HUES6 (cell line): Measurements from ENCODE around the gene IL18R1.

Experiments used
- H3K27ac ChIP-seq: 2 replicates; pipeline ENCODE4 v1.7.0; 2013; ENCODE audit warnings: low read depth, mild to moderate bottlenecking, low read length, inconsistent platforms
- H3K27me3 ChIP-seq: 2 replicates; pipeline ENCODE4 v1.6.1; 2013; ENCODE audit warnings: low read length; ENCODE audit not compliant: control insufficient read depth, insufficient read depth
- H3K36me3 ChIP-seq: 2 replicates; pipeline ENCODE4 v1.6.1; 2013; ENCODE audit warnings: low read length; ENCODE audit not compliant: control insufficient read depth, insufficient read depth
- H3K4me1 ChIP-seq: 2 replicates; pipeline ENCODE4 v1.6.1; 2013; ENCODE audit warnings: low read length; ENCODE audit not compliant: control insufficient read depth, insufficient read depth
- H3K4me3 ChIP-seq: 2 replicates; pipeline ENCODE4 v1.5.1; 2013; ENCODE audit warnings: low read depth, low read length
- H3K9ac ChIP-seq: one replicate; pipeline ENCODE4 v1.6.1; 2013; ENCODE audit warnings: mild to moderate bottlenecking, low read length
- H3K9me3 ChIP-seq: 2 replicates; pipeline ENCODE4 v1.6.1; 2013; ENCODE audit warnings: low read depth, low read length; ENCODE audit not compliant: control insufficient read depth, insufficient read depth

The IL18R1 gene

GRCh38 chr2:102434655-102435381 is 79.2 kb downstream of the IL18R1 start:
- H3K9me3 ChIP-seq, result no peaks in the 10 kb centered on the region
- H3K4me3 ChIP-seq, result no peak overlapping the region
- no peaks in the 10 kb centered on the region for H3K27me3 ChIP-seq
- no peak overlapping the region for H3K27ac ChIP-seq
- no peaks in the 10 kb centered on the region for H3K4me1 ChIP-seq
- H3K36me3 ChIP-seq, result no peaks in the 10 kb centered on the region
- H3K9ac ChIP-seq, result no peak overlapping the region

GRCh38 chr2:102435741-102436140 is 80.1 kb downstream of the IL18R1 start:
- Histone ChIP-seq H3K27ac (no peak overlapping the region), H3K27me3 (no peaks in the 10 kb centered on the region), H3K4me1 (no peaks in the 10 kb centered on the region), H3K36me3 (no peaks in the 10 kb centered on the region), H3K9ac (no peak overlapping the region), H3K9me3 (no peaks in the 10 kb centered on the region), H3K4me3 (no peak overlapping the region)

GRCh38 chr2:102436323-102436722 is 80.7 kb downstream of the IL18R1 start:
- Histone ChIP-seq H3K9ac (no peak overlapping the region), H3K27me3 (no peaks in the 10 kb centered on the region), H3K4me1 (no peaks in the 10 kb centered on the region), H3K9me3 (no peaks in the 10 kb centered on the region), H3K36me3 (no peaks in the 10 kb centered on the region), H3K4me3 (no peak overlapping the region), H3K27ac (no peak overlapping the region)

GRCh38 chr2:102437122-102437521 is 81.5 kb downstream of the IL18R1 start:
- Histone ChIP-seq H3K27me3 (no peaks in the 10 kb centered on the region), H3K4me3 (no peak overlapping the region), H3K36me3 (no peaks in the 10 kb centered on the region), H3K27ac (no peak overlapping the region), H3K9me3 (no peaks in the 10 kb centered on the region), H3K4me1 (no peaks in the 10 kb centered on the region), H3K9ac (no peak overlapping the region)

GRCh38 chr2:102438111-102438510 is 82.5 kb downstream of the IL18R1 start:
- Histone ChIP-seq H3K27me3 (no peaks in the 10 kb centered on the region), H3K27ac (no peak overlapping the region), H3K9ac (no peak overlapping the region), H3K36me3 (no peaks in the 10 kb centered on the region), H3K4me1 (no peaks in the 10 kb centered on the region), H3K9me3 (no peaks in the 10 kb centered on the region), H3K4me3 (no peak overlapping the region)

GRCh38 chr2:102438578-102438977 is 83.0 kb downstream of the IL18R1 start:
- H3K4me1 ChIP-seq, result no peaks in the 10 kb centered on the region
- no peaks in the 10 kb centered on the region for H3K9me3 ChIP-seq
- no peaks in the 10 kb centered on the region for H3K36me3 ChIP-seq
- no peak overlapping the region for H3K9ac ChIP-seq
- H3K4me3 ChIP-seq, result no peak overlapping the region
- H3K27me3 ChIP-seq, result no peaks in the 10 kb centered on the region
- H3K27ac ChIP-seq, result no peak overlapping the region

- H3K36me3 ChIP-seq, result no peaks in the 10 kb centered on the region
- H3K4me3 ChIP-seq, result no peak overlapping the region
- no peaks in the 10 kb centered on the region for H3K9me3 ChIP-seq
- no peak overlapping the region for H3K9ac ChIP-seq
- no peaks in the 10 kb centered on the region for H3K27me3 ChIP-seq
- H3K4me1 ChIP-seq, result no peaks in the 10 kb centered on the region
- H3K27ac ChIP-seq, result no peak overlapping the region
Observed at GRCh38 chr2:102439065-102439695, 83.6 kb downstream of the IL18R1 start.

- Histone ChIP-seq H3K27ac (no peak overlapping the region), H3K27me3 (no peaks in the 10 kb centered on the region), H3K9ac (no peak overlapping the region), H3K9me3 (no peaks in the 10 kb centered on the region), H3K36me3 (no peaks in the 10 kb centered on the region), H3K4me3 (no peak overlapping the region), H3K4me1 (no peaks in the 10 kb centered on the region)
Observed at GRCh38 chr2:102442967-102443828, 87.6 kb downstream of the IL18R1 start.

- H3K9me3 ChIP-seq, result no peaks in the 10 kb centered on the region
- H3K9ac ChIP-seq, result no peak overlapping the region
- H3K4me1 ChIP-seq, result no peaks in the 10 kb centered on the region
- H3K36me3 ChIP-seq, result no peaks in the 10 kb centered on the region
- H3K27ac ChIP-seq, result no peak overlapping the region
- H3K27me3 ChIP-seq, result no peaks in the 10 kb centered on the region
- H3K4me3 ChIP-seq, result no peak overlapping the region
Observed at GRCh38 chr2:102444233-102444632, 88.6 kb downstream of the IL18R1 start.

GRCh38 chr2:102446936-102447335 is 91.3 kb downstream of the IL18R1 start:
- H3K9me3 ChIP-seq, result no peaks in the 10 kb centered on the region
- no peak overlapping the region for H3K4me3 ChIP-seq
- H3K4me1 ChIP-seq, result no peaks in the 10 kb centered on the region
- H3K9ac ChIP-seq, result no peak overlapping the region
- H3K27me3 ChIP-seq, result no peaks in the 10 kb centered on the region
- no peak overlapping the region for H3K27ac ChIP-seq
- no peaks in the 10 kb centered on the region for H3K36me3 ChIP-seq
